HG03039 (cell line): ENCODE measurements around the gene UTS2R.
"Not testable (repeated sequence)": the region's sequence is repeated elsewhere in the genome, so short reads cannot be mapped to it uniquely, and the experiment has no call there.

ENCODE experiments used
- ATAC-seq: cut with Tn5 transposase; IDR thresholded peaks from one replicate; pipeline ENCODE4 v1.9.1; 2021; ENCODE audit warnings: mild to moderate bottlenecking, moderate library complexity; ENCODE audit not compliant: unreplicated experiment

UTS2R gene

DNA sequence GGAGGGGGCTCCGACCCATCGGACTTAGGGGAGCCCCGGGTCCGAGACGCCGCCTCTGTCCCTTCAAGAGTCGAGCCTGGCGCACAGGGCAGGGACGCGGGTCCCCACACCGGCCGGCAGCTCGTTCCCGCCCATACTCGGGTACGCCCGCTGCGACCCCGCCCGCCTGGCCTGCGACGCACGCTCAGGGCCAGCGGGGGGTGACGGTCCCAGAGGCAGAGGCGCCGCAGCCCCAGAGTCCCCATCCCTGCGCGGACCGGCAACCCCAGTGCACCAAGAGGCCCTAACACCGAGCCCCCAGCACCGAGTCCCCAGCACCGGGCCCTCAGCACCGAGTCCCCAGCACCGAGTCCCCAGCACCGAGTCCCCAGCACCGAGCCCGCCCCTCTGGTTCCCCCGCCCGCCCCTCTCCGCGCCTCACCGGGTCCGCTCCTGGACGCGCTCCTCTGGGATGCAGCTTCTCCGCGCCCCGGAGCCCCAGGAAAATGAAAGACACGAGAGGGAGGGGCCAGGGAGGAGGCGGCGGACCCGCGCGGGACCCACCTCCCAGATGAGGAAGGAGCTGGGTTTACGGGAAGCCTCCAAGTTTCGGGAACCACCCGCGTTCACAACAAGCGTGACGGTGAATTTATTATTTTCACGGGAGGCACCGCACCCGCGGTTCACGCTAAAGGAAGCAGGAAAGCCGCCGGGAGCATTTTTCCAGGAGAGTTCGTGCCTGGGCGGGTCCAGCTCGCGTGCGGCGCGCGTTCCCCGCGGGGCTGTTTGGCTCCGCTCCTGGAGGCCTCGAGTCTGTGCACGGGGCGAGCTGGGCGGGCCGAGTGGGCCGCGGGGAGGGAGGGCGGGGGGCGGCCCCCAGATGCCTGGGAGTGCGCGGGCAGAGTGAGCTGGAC, 38.0 kb upstream of the UTS2R start, which contains the start of gene SECTM1:
Gene SECTM1, minus strand, starts transcription at position 488 of the 893 bp plus-strand sequence. CDS start 6,526 bp downstream, outside the sequence.
- ATAC-seq, result no peak

DNA sequence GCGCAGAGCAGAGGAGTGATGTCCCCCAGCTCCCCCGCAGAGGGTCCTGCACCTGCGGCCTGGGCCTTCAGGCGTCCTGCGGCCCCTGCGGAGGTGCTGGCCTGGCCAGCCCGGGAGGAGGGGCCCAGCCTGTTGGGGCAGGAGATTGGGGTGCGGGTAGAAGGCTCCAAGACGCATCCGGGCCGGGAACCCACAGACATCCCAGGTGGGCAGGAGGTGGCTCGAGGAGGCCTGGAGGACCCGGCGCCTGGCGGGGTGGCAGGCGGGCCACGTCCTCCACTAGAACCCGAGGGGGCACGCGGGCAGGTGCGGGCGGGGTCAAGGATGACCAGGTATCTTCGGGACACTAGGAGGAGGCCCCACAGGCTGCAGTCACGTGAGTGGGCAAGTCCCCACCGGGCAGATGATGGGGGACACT, 37.4 kb upstream of the UTS2R start:
- no peak for ATAC-seq

DNA sequence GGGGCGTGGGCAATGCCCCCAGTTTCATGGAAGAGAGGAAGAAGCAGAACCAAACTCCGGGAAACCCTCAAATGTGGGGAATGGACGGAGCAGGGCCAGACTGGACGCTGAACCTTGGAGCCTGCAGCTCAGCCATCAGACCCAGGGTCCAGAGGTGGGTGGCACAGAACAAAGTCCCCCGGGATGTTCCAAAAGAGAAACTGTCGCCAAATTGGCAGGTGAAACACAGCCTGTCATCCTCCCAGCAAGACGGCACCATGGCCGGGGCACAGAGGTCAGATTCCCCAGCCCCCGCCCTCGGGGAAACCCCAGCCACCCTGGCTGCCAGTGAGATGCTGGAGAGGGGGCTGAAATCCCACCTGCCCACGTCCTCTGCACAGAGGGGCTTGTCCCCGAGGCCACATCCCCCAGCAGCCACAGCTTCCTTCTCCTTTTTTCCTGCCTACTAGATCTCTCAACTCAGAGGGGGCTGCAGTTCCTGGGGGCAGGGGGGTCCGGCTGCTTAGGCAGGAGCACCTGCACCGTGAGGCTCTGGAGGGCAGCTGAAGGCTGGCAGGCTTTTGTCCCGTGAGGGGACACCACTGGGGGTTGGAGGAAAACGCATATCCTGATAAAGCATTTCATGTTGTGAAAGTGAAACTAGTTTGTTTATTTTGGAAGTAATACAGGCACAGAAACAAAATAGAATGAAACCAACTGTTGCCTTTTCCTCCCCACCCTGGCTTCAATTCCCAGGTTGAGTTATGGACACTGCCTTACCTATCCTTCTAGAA, 36.8 kb upstream of the UTS2R start:
- no peak for ATAC-seq

DNA sequence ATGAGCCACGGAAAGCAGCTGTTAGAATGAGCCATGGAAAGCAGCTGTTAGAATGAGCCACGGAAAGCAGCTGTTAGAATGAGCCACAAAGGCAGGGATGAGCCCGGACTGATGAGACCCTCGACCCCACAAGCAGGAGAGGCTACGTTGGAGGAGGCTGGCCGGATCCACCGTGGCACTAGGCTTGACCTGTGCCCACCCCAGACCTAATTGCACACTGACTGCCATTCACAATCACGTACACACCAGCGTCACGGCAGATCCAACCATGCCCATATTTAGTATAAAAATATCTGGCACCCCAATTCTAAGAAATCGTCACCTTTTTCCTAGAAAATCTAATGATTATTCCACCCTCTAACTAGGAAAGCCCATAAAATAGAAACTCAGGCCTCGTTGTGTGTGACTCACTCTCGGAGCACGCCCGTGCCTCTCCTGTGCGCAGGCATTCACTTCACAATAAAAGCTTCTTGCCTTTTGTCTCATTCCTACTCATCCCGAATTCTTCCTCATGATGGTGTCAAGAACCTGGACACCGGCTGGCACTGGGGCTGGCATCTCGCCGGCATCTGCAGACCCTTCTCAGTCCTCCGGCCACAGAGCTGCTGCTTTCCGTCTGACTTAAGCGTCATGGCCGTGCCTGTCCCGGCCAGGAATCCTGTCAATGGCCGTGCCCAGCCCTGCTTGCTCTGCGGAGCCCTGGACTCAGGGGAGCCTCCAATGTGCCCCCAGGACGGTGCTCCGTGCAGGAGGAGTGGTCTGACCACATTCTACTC, 32.5 kb upstream of the UTS2R start:
- no peak for ATAC-seq

DNA sequence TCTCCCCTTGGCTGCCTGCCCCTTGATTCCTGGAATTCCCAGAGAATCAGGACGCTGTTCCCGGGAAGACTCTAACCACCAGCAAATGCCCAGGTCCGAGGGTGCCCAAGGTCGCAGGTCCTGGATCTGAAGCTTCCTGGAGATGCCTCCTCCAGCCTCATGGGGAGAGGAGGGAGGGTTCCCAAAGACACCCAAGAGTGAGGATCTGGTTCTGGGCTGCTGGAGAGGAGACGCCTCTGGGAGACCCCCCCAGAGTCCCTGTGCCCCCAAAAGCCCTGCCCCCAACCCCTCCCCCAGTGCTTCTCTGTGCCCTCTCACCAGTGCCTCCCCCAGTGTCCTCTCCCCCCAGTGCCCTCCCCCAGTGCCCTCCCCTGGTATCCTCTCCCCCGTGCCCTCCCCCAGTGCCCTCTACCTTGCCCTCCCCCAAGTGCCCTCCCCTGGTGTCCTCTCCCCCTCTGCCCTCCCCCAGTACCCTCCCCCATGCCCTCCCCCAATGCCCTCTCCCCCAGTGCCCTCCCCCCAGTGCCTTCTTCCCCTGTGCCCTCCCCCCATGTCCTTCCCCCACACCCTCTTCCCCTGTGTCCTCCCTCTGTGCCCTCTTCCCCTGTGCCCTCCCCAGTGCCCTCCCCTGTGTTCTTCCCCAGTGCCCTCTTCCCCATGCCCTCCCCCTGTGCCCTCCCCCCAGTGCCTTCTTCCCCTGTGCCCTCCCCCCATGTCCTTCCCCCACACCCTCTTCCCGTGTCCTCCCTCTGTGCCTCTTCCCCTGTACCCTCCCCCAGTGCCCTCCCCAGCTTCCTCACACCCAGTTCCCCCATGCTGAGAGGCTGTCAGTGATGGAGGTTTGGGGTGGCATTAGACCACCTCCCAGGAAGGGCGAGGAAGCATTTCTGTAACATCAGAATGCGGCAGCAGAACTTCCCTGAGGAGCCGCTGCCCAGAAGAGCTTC, 31.7 kb upstream of the UTS2R start:
- no peak for ATAC-seq

DNA sequence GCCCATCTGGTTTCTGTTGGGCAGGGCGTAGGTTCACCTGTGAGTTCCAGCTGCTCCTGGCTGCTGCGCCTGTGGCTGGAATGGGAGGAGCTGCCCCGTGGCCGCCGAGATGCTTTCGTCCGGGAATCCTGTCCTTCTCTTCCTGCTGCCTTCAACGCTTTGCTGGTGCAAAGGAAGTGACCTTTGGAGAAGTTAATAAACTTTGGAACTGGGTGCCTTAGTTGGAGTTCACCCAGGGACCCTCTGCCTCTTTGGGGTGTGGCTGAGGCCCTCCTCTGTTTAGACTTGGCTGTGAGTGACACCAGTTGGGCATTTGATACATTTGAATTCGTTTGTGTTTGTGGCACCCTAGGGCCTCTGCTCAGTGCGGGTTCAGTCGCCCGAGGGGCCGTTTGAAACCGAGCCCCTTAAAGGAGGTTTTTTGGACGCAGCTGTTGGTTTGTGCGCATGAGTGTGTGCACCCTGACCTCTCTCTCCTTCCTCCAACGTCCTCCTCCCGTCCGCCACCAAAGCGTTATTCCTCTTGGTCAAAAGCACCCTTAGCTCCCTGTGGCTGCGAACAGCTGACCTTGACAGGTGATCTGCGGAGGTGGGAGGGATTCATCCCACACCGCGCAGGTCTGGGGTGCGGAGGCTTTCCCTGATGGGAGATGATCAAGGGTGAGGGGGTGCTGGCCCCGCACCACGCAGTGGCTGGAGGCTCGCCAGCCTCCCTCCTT, 29.0 kb upstream of the UTS2R start:
- ATAC-seq, result no peak

DNA sequence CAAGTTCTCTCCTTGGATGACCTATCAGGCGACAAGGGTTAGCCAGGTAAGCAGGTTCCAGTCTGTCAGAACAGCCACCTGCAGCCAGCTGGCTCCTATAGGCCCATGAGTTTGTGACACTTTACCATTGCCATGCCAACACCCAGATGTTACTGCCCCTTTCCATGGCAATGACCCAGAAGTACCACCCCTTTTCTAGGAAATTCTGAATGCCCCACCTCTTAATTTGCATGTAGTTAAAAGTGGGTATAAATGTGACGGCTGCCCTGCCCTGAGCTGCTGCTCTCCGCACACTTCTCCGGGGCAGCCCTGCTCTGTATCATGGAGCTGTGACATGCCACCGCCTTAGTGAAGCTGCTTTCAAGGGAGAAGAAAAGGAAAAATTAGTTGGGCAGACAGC, 28.0 kb upstream of the UTS2R start:
- ATAC-seq, result no peak

DNA sequence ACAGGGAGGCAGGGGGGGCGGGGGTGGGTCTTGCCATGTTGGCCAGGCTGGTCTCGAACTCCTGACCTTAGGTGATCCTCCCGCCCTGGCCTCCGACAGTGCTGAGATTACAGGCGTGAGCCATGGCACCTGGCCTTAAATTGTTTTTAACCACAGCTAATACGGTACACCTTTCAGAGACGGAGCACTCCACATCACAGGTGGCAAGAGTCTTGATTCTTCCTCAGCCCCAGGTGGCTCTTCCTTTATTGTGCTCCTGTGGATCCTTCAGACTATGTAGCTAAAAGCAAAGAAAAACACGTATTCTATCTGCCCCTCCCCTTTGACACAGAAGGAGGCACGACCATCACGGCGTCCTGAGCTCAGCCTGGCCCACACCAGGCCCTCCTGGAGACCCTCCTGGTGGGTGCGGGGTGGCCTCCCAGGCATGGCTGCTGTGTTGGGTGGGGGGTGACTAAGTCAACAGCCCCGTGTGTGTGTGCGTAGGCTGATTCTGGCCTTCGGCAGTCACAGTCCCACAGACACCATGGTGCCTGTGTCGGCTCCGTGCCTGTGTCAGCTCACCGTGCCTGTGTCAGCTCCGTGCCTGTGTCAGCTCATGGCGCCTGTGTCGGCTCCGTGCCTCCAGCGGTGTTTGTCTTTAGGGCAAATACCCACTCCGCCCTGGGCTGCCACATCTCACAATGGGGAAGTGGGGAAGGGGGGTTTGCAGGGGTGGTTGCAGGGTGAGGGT, 27.2 kb upstream of the UTS2R start:
- ATAC-seq, result no peak

DNA sequence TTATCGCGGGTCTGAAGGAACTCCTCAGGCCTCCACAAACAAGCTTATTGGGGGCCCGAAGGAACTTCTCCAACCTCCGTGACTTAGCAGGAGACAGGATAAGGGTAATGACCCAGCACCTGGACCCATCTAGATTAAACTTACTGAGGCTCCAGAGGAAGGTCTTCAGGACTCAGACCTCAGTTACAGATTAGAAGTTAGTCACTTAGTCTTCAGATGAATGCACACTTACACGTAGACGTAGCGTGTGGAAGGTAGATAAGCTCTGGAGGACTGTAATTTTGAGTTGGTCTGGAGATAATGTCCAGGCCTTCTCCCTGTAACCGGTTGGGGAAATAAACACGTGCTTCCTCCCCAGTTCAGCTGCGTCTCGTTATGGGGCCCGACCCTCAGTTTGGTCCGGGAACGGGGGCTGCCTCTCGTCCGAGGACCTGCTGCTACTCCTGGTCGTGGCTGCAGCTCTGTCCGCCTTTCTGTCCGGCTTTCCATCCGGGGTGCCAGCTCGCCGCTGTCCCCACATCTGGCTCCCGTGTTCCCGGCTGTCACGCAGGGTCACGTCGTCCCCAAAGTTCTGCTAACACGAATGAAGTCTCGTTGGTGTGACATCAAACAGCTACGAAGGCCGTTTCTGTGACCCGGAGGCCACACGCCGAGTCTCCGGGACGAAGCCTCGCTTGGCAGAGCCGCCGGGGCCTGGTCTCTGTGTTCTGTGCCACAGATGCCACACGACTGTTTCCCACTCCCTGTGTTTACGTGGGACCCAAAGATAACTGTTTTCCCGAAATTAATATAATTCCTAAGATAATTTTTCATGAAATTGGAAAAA, 26.2 kb upstream of the UTS2R start:
- no peak for ATAC-seq

DNA sequence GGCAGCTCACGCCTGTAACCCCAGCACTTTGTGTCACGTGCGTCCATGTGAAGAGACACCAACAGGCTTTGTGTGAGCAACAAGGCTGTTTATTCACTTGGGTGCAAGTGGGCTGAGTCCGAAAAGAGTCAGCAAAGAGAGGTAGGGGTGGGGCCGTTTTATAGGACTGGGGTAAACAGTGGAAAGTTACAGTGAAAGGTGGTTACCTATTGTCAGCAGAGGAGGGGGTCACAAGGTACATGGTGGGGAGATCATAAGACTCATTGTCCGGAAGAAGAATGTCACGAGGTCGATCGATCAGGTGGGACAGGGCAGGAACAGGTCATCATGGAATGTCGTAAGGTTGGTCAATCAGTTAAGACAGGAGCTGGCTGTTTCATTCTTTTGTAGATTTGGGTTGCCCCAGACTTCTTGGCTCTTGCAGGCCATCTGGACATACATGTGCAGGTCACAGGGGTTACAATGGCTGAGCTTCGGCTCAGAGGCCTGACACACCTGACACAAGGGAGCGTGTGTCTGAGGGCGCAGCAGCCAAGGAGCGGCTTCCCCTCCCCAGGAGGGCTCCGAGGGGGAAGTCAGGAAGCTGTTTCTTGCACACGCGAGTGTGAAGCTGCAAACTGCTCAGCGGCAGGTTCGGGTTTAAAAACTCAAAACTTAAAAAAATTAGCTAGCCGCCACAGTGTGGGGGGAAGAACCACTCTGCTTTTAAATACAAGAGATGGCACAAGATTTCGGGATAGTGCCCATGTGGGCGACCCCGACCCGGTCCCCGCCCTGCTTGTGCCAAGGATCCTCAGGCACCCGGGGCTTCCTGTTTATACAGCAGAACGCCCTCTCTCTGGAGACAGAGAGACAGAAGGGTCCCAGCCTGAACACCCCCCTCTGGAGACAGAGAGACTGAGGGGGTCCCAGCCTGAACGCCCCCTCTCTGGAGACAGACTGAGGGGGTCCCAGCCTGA, 24.9 kb upstream of the UTS2R start:
- no peak for ATAC-seq

DNA sequence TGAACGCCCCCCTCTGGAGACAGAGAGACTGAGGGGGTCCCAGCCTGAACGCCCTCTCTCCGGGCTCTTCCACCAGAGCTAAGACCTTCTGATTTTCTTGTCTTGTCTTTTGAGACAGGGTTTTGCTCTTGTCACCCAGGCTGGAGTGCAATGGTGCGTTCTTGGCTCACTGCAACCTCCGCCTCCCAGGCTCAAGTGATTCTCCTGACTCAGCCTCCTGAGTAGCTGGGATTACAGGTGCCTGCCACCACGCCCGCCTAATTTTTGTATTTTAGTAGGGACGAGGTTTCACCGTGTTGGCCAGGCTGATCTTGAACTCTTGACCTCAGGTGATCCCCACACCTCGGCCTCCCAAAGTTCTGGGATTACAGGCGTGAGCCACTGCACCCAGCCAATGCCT, 23.6 kb upstream of the UTS2R start:
- ATAC-seq, result not testable (repeated sequence)

DNA sequence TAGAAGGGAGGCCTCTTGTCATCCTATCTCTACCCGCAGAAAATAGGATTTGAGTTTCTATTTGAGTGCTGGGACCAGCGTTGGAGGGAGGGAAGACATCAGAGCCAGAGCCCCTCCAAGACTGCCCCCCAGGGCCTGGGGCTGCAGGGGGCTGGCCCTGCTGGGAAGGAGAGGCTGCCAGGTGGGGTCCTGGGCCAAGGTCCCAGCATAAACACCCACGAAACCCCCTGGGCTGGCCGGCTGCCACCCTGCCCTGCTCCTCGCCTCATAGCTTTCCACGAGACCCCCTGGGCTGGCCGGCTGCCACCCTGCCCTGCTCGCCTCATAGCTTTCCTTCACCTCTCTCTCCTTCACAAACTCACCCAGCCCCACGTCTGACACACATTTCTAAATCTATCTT, 23.1 kb upstream of the UTS2R start:
- no peak for ATAC-seq

DNA sequence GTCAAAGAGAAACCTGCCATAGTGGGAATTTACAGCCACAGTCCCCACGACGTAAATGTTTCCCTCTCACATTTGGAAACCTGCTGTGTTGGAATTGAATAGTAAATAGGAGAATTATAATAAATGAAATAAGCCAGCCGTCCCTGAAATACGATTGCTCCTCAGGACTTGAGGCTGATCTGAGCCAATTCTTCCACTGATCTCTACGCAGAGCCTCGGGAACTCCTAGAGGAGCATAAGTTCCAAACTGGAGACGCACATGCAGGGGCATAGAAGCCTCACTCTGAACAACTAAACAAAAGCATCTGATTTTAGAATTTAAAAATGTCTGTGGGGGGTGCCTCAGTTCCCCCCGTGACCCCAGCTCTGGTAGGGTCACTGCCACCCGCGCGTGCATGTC, 22.7 kb upstream of the UTS2R start:
- ATAC-seq, result no peak

DNA sequence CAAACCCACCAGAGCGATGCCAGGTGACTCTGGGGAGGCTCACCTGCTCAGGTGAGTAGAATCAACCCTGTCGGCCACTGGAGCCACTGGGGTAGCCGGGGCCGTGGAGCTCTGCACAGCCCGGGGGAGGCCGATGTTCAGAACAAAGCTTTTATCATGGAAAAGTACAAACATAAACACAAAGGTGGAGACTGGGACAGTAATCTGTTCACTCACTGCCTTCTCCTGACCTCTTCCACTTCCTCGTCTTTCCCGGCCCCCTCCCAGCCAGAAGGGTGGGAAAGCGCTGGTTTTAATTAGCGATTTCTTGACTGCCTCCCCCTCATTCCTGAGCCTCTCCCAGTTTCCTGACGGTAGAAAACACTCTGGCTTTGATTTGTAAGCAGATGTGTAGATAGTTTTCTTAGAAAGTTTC, 22.3 kb upstream of the UTS2R start:
- ATAC-seq, result no peak

DNA sequence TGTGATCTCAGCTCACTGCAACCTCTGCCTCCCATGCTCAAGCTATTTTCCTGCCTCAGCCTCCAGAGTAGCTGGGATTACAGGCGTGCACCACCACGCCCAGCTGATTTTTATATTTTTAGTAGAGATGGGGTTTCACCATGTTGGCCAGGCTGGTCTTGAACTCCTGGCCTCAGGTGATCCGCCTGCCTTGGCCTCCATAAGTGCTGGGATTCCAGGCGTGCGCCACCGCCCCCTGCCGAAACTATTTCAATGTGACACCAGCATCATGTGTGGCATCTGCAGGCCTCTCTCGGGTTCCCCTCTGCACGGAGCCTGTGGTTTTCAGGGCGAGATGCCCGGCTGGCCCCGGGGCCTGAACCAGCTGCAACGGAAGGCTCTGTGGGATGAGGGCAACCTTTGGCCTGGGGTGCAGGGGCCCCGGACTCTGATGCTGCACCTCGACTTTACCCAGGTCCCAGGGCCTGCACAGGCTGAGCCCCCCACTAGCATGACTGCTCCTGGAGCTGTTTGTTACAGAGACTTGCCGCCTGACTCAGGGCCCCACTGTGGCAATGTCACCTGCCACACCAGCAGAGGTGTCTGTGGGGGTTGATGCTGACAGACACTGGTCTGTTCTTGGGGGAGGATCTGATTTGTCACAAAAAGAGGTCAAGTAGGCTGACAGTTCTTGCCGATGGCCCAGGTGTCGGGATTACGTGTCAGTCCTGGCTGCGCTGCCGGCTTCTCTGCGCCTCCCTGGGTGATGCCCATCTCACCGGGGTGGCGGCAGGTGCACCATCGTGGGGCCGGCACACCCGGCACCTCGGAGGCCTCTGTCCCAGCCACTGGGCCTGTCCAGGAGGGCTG, 21.2 kb upstream of the UTS2R start:
- ATAC-seq, result no peak

DNA sequence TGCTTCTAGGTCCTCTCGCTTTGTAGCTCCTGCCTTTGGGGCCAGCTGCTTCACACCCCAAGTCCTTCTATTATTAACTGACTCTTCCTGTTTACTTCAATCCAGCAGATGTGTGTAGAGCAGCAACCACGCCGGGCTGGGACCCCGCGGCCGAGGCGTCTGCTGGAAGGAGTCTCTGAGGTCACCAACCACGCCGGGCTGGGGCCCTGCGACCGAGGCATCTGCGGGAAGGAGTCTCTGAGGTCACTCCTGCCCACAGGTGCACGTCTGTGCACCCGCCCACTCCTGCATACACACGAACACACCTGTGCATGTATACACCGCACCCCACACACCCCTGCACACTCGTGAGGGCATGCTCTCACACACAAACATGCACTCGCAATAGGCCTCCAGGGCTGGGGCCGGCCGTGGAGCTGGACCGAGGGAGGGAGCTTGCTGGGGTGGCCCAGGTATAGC, 20.3 kb upstream of the UTS2R start:
- no peak for ATAC-seq
